PC-9 (cell line): Measurements from ENCODE around the gene ZDHHC1. TPM values are rescaled to one million over a fixed set of nuclear protein-coding genes. Genes with fewer than 3 reads are reported as not detected.

Experiments
- BruUV-seq: library from RNA; stranded (reverse); fragments of 400-500 nt; replicated peaks from 2 replicates; lab custom pipeline; 2021; lab: Mats Ljungman, UMichigan
- CTCF ChIA-PET: fragments of 300-600 bp; sonication (Branson Sonifier 250); formaldehyde crosslinking; loops from one replicate; lab custom pipeline; 2022; ENCODE audit warnings: antibody characterized with exemption; lab: Charles Lee
- POLR2A ChIA-PET: fragments of 300-600 bp; sonication (Branson Sonifier 250); formaldehyde crosslinking; loops from one replicate; lab custom pipeline; 2022; ENCODE audit warnings: antibody characterized with exemption; ENCODE audit not compliant: unreplicated experiment; lab: Charles Lee
- DNase-seq, 2 experiments: peaks; one replicate each; pipeline versions ENCODE4 v3.0.0 to v3.0.0-alpha.2; 2015 to 2022; ENCODE audit warnings: mixed read lengths in 1 of 2
- H2AFZ ChIP-seq: fragments of 200-600 bp; sonication (generic); 2 replicates; pipeline ENCODE4 v1.8.1; 2017; ENCODE audit warnings: antibody characterized with exemption
- H3F3A ChIP-seq: fragments of 200-600 bp; sonication (generic); 2 replicates; pipeline ENCODE4 v1.8.1; 2017; ENCODE audit warnings: antibody characterized with exemption, mild to moderate bottlenecking, low read depth; ENCODE audit not compliant: insufficient read depth
- H3K27ac ChIP-seq: fragments of 200-600 bp; sonication (generic); 2 replicates; pipeline ENCODE4 v1.6.1; 2016; ENCODE audit warnings: mixed run types
- H3K27me3 ChIP-seq: fragments of 200-600 bp; sonication (generic); 2 replicates; pipeline ENCODE4 v1.6.1; 2016; ENCODE audit warnings: low read depth, mixed run types; ENCODE audit not compliant: insufficient read depth
- H3K36me3 ChIP-seq: fragments of 200-600 bp; sonication (generic); 2 replicates; pipeline ENCODE4 v1.6.1; 2016; ENCODE audit warnings: low read depth, mixed run types
- H3K4me1 ChIP-seq: fragments of 200-600 bp; sonication (generic); replicated peaks from 2 replicates; pipeline ENCODE4 v1.6.1; 2016; ENCODE audit warnings: mixed run types; ENCODE audit not compliant: insufficient read depth
- H3K4me2 ChIP-seq: fragments of 200-600 bp; sonication (generic); 2 replicates; pipeline ENCODE4 v1.6.1; 2017; ENCODE audit warnings: mixed run types
- H3K4me3 ChIP-seq: fragments of 200-600 bp; sonication (generic); 2 replicates; pipeline ENCODE4 v1.6.1; 2016; ENCODE audit warnings: mixed run types
- H3K79me2 ChIP-seq: fragments of 200-600 bp; sonication (generic); 2 replicates; pipeline ENCODE4 v1.6.1; 2017; ENCODE audit warnings: low read depth, mixed run types
- H3K9me2 ChIP-seq: fragments of 200-600 bp; sonication (generic); 2 replicates; pipeline ENCODE4 v1.8.1; 2017; ENCODE audit warnings: mild to moderate bottlenecking; ENCODE audit not compliant: insufficient read depth
- H3K9me3 ChIP-seq: fragments of 200-600 bp; sonication (generic); 2 replicates; pipeline ENCODE4 v1.8.1; 2016; ENCODE audit warnings: low read depth; ENCODE audit not compliant: insufficient read depth
- H4K20me1 ChIP-seq: fragments of 200-600 bp; sonication (generic); 2 replicates; pipeline ENCODE4 v1.8.1; 2017; ENCODE audit not compliant: insufficient read depth
- CTCF ChIP-seq: fragments of 200-600 bp; sonication (generic); conservative IDR thresholded peaks from 2 replicates; pipeline ENCODE4 v1.6.1; 2017; ENCODE audit warnings: mixed run types, antibody characterized with exemption, mild to moderate bottlenecking, moderate library complexity
- EZH2 ChIP-seq: fragments of 200-600 bp; sonication (generic); IDR thresholded peaks from 2 replicates; pipeline ENCODE4 v1.8.0; 2017; ENCODE audit warnings: antibody characterized with exemption, low read depth
- intact Hi-C: fragments of 100-400 bp; cut with micrococcal nuclease; formaldehyde crosslinking; loops from one replicate; pipeline ENCODE4 v1.10.0; 2022; ENCODE audit not compliant: unreplicated experiment
- total RNA-seq: library from RNA; stranded (reverse); gene quantifications from 2 replicates; pipeline ENCODE4 v1.2.3, GENCODE V29; 2021

The ZDHHC1 gene
- total RNA-seq, 1 experiment from 2014 or later, result 12.8 TPM

GRCh38 chr16:67459861-67460150 is 43.5 kb upstream of the ZDHHC1 start:
- H3K27ac ChIP-seq, result no peak overlapping the region
- no peaks in the 10 kb centered on the region for H3K9me2 ChIP-seq
- DNase-seq, result no peak
- no peaks in the 10 kb centered on the region for H3K9me3 ChIP-seq
- no peaks in the 10 kb centered on the region for H3F3A ChIP-seq
- no peak overlapping the region for H3K4me3 ChIP-seq
- intact Hi-C loops, result loop anchor here (10.0 kb wide), 2 partner anchors 265 to 565 kb away; partner anchors contain the start of genes E2F4, ELMO3 and EXOC3L1
- no peaks in the 10 kb centered on the region for H3K4me1 ChIP-seq
- no TSS peak for BruUV-seq
- no peak overlapping the region for H3K4me2 ChIP-seq
- H3K27me3 ChIP-seq, result no peaks in the 10 kb centered on the region
- CTCF ChIA-PET, result interaction anchor here (0.6 kb wide), 1 partner anchor 307 kb away, joined by 9 read pairs; no protein-coding TSS in a partner anchor
- no peak overlapping the region for H2AFZ ChIP-seq
- H3K36me3 ChIP-seq, result no peaks in the 10 kb centered on the region
- POLR2A ChIA-PET, result no interaction called here
- TF ChIP-seq CTCF, result no peak
- TF ChIP-seq EZH2, result no peak
- peaks cover 12% of the 10 kb centered on the region; the same call in 1 of the 2 replicates for H3K79me2 ChIP-seq
- H4K20me1 ChIP-seq, result peaks cover 43% of the 10 kb centered on the region

GRCh38 chr16:67459066-67459860 is 43.0 kb upstream of the ZDHHC1 start:
- Histone ChIP-seq H2AFZ (no peak overlapping the region), H3K27ac (no peak overlapping the region), H3K9me3 (no peaks in the 10 kb centered on the region), H3K79me2 (0 out of 2 replicates have a peak, but pooled peaks cover 7% of the 10 kb centered on the region), H3K4me1 (no peaks in the 10 kb centered on the region), H3K9me2 (no peaks in the 10 kb centered on the region), H3K4me2 (no peak overlapping the region), H3F3A (no peaks in the 10 kb centered on the region), H3K36me3 (no peaks in the 10 kb centered on the region), H3K27me3 (no peaks in the 10 kb centered on the region), H3K4me3 (no peak overlapping the region), H4K20me1 (peaks cover 37% of the 10 kb centered on the region)
- CTCF ChIA-PET, result no interaction called here
- POLR2A ChIA-PET, result no interaction called here
- DNase-seq, result no peak
- intact Hi-C loops, result no loop called here
- no TSS peak for BruUV-seq
- TF ChIP-seq EZH2, result no peak
- TF ChIP-seq CTCF, result no peak

GRCh38 chr16:67458121-67458641 is 41.9 kb upstream of the ZDHHC1 start:
- BruUV-seq, result no TSS peak
- Histone ChIP-seq H3K4me1 (no peaks in the 10 kb centered on the region), H3F3A (no peaks in the 10 kb centered on the region), H3K9me3 (no peaks in the 10 kb centered on the region), H4K20me1 (peaks cover 31% of the 10 kb centered on the region), H3K36me3 (no peaks in the 10 kb centered on the region), H3K9me2 (no peaks in the 10 kb centered on the region), H3K4me2 (no peak overlapping the region), H3K79me2 (0 out of 2 replicates have a peak, but pooled peaks cover 7% of the 10 kb centered on the region), H3K4me3 (no peak overlapping the region), H3K27me3 (no peaks in the 10 kb centered on the region), H3K27ac (no peak overlapping the region), H2AFZ (no peak overlapping the region)
- POLR2A ChIA-PET, result no interaction called here
- no peak for DNase-seq
- intact Hi-C loops, result no loop called here
- TF ChIP-seq EZH2 (no peak), CTCF (no peak)
- CTCF ChIA-PET, result no interaction called here
